Measurements from ENCODE around the gene EPHA10. TPM values are rescaled to one million over a fixed set of nuclear protein-coding genes. Genes with fewer than 3 reads are reported as not detected.
"Not testable (repeated sequence)": the region's sequence is repeated elsewhere in the genome, so short reads cannot be mapped to it uniquely, and the experiment has no call there.

Gene EPHA10
- total and polyA plus RNA-seq, 4 donors: under 0.01 to 0.09 (median 0.03) TPM; not detected in 1

- no peak overlapping the region for H3K4me3 ChIP-seq (ENCODE audit: low read depth in 1 of 3, low read length in 3 of 3)
- peaks cover 0 to 3% (median 1%) of the 10 kb centered on the region in 4 donors for H3K27me3 ChIP-seq (ENCODE audit: control insufficient read depth in 4 of 4, insufficient read depth in 4 of 4, low read length in 3 of 4)
- TF ChIP-seq JUND (IDR thresholded peaks at IDR 0.05) (no peak), HNF4A (conservative IDR thresholded peaks at IDR 0.05) (no peak), TAF1 (conservative IDR thresholded peaks at IDR 0.05) (no peak), EGR1 (IDR thresholded peaks at IDR 0.05; ENCODE audit: low read depth in 2 of 2) (no peak), RXRA (IDR thresholded peaks at IDR 0.05) (no peak)
- H3K9me3 ChIP-seq (ENCODE audit: control insufficient read depth in 4 of 4, low read length in 3 of 4): no peaks in the 10 kb centered on the region
- no peak overlapping the region for H3K27ac ChIP-seq (ENCODE audit: low read depth in 1 of 2, low read length in 2 of 2)
- DNase-seq (ENCODE audit: low spot score): no peak
- no peaks in the 10 kb centered on the region for H3K4me1 ChIP-seq (ENCODE audit: control insufficient read depth in 4 of 4, insufficient read depth in 4 of 4, low read length in 3 of 4)
- WGBS: 85% methylated on average over 2 of the region's 2 CpGs
- no peaks in the 10 kb centered on the region for H3K36me3 ChIP-seq (ENCODE audit: control insufficient read depth in 4 of 4, insufficient read depth in 3 of 4, low read depth in 1 of 4, low read length in 3 of 4)
- H3K9ac ChIP-seq (ENCODE audit: low read depth in 1 of 2, low read length in 2 of 2): no peak overlapping the region
Measured at GRCh38 chr1:37739222-37739621, 25.7 kb downstream of the EPHA10 start.

- not testable (repeated sequence) for DNase-seq (ENCODE audit: low spot score); H3K4me3 ChIP-seq (ENCODE audit: low read depth in 1 of 3, low read length in 3 of 3); H3K4me1 ChIP-seq (ENCODE audit: control insufficient read depth in 4 of 4, insufficient read depth in 4 of 4, low read length in 3 of 4); H3K27ac ChIP-seq (ENCODE audit: low read depth in 1 of 2, low read length in 2 of 2); H3K9ac ChIP-seq (ENCODE audit: low read depth in 1 of 2, low read length in 2 of 2); H3K36me3 ChIP-seq (ENCODE audit: control insufficient read depth in 4 of 4, insufficient read depth in 3 of 4, low read depth in 1 of 4, low read length in 3 of 4); H3K27me3 ChIP-seq (ENCODE audit: control insufficient read depth in 4 of 4, insufficient read depth in 4 of 4, low read length in 3 of 4); H3K9me3 ChIP-seq (ENCODE audit: control insufficient read depth in 4 of 4, low read length in 3 of 4)
- 76% methylated on average over 4 of the region's 4 CpGs for WGBS
Measured at GRCh38 chr1:37738619-37739018, 26.3 kb downstream of the EPHA10 start.

- not testable (repeated sequence) for H3K27ac ChIP-seq (ENCODE audit: low read depth in 1 of 2, low read length in 2 of 2); H3K27me3 ChIP-seq (ENCODE audit: control insufficient read depth in 4 of 4, insufficient read depth in 4 of 4, low read length in 3 of 4); H3K36me3 ChIP-seq (ENCODE audit: control insufficient read depth in 4 of 4, insufficient read depth in 3 of 4, low read depth in 1 of 4, low read length in 3 of 4); H3K4me1 ChIP-seq (ENCODE audit: control insufficient read depth in 4 of 4, insufficient read depth in 4 of 4, low read length in 3 of 4); H3K4me3 ChIP-seq (ENCODE audit: low read depth in 1 of 3, low read length in 3 of 3); DNase-seq (ENCODE audit: low spot score); H3K9me3 ChIP-seq (ENCODE audit: control insufficient read depth in 4 of 4, low read length in 3 of 4); H3K9ac ChIP-seq (ENCODE audit: low read depth in 1 of 2, low read length in 2 of 2)
- 83% methylated on average over 7 of the region's 7 CpGs for WGBS
Measured at GRCh38 chr1:37737975-37738374, 26.9 kb downstream of the EPHA10 start.

GRCh38 chr1:37734629-37735591 lies 30.0 kb downstream of the EPHA10 start:
- DNase-seq (ENCODE audit: low spot score): peak; percentile 57
- H3K27me3 ChIP-seq (ENCODE audit: control insufficient read depth in 4 of 4, insufficient read depth in 4 of 4, low read length in 3 of 4): peaks cover 0 to 3% (median 0%) of the 10 kb centered on the region in 4 donors
- H3K4me3 ChIP-seq (ENCODE audit: low read depth in 1 of 3, low read length in 3 of 3): no peak overlapping the region
- no peak overlapping the region for H3K27ac ChIP-seq (ENCODE audit: low read depth in 1 of 2, low read length in 2 of 2)
- no peaks in the 10 kb centered on the region for H3K4me1 ChIP-seq (ENCODE audit: control insufficient read depth in 4 of 4, insufficient read depth in 4 of 4, low read length in 3 of 4)
- WGBS: 11% methylated on average over 32 of the region's 32 CpGs
- no peaks in the 10 kb centered on the region for H3K36me3 ChIP-seq (ENCODE audit: control insufficient read depth in 4 of 4, insufficient read depth in 3 of 4, low read depth in 1 of 4, low read length in 3 of 4)
- no peaks in the 10 kb centered on the region for H3K9me3 ChIP-seq (ENCODE audit: control insufficient read depth in 4 of 4, low read length in 3 of 4)
- H3K9ac ChIP-seq (ENCODE audit: low read depth in 1 of 2, low read length in 2 of 2): no peak overlapping the region
- no peak for TF ChIP-seq CTCF (IDR thresholded peaks at IDR 0.05; ENCODE audit: low read depth, low read length, missing input control)
- TF ChIP-seq ATF3 (IDR thresholded peaks at IDR 0.05): no peak
- no peak for TF ChIP-seq SP1 (IDR thresholded peaks at IDR 0.05)
- TF ChIP-seq HNF4A (conservative IDR thresholded peaks at IDR 0.05): no peak
- TF ChIP-seq NR2F2 (IDR thresholded peaks at IDR 0.05): no peak
- no peak for TF ChIP-seq RXRA (IDR thresholded peaks at IDR 0.05)
- no peak for TF ChIP-seq FOXA2 (IDR thresholded peaks at IDR 0.05)
- TF ChIP-seq TAF1 (conservative IDR thresholded peaks at IDR 0.05): no peak
- no peak for TF ChIP-seq HNF4G (IDR thresholded peaks at IDR 0.05)
- no peak for TF ChIP-seq GABPA (IDR thresholded peaks at IDR 0.05 in 1 of 2, conservative IDR thresholded peaks at IDR 0.05 in 1 of 2)
- no peak for TF ChIP-seq YY1 (IDR thresholded peaks at IDR 0.05)
- no peak for TF ChIP-seq ZBTB33 (IDR thresholded peaks at IDR 0.05)
- TF ChIP-seq RAD21 (IDR thresholded peaks at IDR 0.05): no peak
- no peak for TF ChIP-seq MAX (IDR thresholded peaks at IDR 0.05)
- TF ChIP-seq FOXA1 (IDR thresholded peaks at IDR 0.05): no peak

All from liver (tissue), 9 donors.